Measurements from ENCODE around the gene VMA21. TPM values are rescaled to one million over a fixed set of nuclear protein-coding genes. Genes with fewer than 3 reads are reported as not detected.

The VMA21 gene
- total RNA-seq, 4 donors from 2014 or later: 26.2 to 46.3 (median 29.9) TPM

DNA sequence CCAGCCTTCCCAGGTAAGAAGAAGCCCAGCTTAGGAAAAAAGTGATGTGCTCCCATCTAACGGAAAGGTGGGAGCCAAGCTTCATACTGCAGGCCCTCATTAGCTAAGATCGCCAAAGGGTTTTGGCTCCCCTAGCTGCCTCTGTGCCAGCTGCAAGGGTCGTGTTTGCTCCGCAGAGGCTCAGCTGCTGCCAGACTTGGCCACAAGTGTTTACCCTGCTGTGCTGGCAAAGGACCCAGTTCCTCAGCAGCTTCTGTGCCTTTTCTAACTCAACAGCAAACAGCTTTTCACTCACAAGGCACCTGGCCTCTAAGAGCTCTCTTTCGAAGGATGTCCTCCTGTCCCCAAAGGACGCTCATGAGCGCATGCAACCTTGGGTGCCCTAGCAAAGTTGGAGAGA is 12.2 kb upstream of the VMA21 start:
- TF ChIP-seq, protein P1, sequence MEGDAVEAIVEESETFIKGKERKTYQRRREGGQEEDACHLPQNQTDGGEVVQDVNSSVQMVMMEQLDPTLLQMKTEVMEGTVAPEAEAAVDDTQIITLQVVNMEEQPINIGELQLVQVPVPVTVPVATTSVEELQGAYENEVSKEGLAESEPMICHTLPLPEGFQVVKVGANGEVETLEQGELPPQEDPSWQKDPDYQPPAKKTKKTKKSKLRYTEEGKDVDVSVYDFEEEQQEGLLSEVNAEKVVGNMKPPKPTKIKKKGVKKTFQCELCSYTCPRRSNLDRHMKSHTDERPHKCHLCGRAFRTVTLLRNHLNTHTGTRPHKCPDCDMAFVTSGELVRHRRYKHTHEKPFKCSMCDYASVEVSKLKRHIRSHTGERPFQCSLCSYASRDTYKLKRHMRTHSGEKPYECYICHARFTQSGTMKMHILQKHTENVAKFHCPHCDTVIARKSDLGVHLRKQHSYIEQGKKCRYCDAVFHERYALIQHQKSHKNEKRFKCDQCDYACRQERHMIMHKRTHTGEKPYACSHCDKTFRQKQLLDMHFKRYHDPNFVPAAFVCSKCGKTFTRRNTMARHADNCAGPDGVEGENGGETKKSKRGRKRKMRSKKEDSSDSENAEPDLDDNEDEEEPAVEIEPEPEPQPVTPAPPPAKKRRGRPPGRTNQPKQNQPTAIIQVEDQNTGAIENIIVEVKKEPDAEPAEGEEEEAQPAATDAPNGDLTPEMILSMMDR (IDR thresholded peaks at IDR 0.05; ENCODE audit: low read depth): no peak

DNA sequence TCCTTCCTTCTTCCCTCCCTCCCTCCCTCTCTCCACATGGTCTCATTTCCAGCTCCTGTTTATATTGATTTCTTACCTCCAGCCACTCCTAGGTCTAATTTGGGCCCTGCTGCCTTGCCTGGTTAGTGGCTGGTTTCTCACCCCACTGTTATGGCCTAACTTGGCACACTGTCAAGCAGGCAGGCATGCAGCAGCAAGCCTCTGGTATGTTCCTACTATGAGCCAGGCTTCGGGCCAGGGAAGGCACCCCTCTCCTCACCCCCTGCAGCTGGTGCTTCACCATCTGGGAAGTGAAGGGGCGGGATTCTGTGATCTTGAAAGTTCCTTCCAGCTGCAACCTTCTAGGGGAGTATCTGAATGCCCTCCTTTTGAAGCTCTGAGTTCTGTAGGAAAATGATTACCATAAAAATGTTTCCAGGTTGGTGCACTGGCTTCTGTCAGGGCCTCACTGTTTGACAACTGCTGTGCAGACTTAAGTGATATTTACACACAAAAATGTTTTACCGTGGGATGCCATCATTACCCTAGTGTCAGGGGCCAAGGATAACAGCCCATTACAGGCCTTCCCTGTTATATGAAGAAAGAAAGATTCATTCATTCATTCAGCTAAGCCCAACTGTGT is 10.1 kb upstream of the VMA21 start:
- TF ChIP-seq, protein P1 (IDR thresholded peaks at IDR 0.05; ENCODE audit: low read depth): no peak

DNA sequence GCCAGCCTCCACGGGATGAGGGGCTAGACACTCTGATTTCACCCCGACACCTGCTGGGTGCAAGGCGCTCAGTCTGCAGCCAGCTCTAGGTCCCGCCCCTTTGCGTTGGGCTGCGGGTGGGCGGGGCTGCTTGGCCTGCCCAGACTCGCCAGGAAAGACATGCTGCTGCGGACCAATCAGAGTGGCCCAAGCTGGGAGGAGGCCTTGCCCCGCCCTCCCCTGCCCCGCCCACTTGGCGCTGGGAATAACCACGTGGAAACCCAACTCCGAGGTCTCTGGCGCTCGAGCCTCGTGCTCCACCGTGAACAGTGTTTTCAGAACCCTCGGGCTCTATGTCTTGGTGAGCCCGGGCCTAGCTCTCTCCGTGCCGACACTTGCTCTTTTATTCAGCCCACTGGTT is 5.3 kb upstream of the VMA21 start:
- TF ChIP-seq, protein P1 (IDR thresholded peaks at IDR 0.05; ENCODE audit: low read depth): no peak

DNA sequence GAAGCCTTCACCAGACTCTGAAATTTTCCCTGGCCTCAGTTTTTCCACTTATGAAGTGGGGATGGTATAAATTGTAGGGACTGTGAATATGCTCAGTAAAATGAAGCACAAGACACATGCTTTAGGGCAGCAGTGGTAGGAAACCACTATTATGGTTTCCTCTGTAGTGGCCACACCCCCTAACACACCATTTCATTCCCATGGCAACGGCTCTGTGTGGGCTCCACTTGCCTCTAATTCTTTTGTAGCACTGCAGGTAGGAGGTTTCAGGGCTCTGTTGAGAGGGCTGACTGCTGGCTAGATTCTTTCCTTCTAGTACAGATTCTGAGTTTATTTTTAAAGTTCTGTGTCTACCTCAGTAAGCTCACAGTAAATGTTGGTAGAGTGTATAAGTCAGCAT is 3.5 kb upstream of the VMA21 start:
- TF ChIP-seq, protein P1 (IDR thresholded peaks at IDR 0.05; ENCODE audit: low read depth): no peak

DNA sequence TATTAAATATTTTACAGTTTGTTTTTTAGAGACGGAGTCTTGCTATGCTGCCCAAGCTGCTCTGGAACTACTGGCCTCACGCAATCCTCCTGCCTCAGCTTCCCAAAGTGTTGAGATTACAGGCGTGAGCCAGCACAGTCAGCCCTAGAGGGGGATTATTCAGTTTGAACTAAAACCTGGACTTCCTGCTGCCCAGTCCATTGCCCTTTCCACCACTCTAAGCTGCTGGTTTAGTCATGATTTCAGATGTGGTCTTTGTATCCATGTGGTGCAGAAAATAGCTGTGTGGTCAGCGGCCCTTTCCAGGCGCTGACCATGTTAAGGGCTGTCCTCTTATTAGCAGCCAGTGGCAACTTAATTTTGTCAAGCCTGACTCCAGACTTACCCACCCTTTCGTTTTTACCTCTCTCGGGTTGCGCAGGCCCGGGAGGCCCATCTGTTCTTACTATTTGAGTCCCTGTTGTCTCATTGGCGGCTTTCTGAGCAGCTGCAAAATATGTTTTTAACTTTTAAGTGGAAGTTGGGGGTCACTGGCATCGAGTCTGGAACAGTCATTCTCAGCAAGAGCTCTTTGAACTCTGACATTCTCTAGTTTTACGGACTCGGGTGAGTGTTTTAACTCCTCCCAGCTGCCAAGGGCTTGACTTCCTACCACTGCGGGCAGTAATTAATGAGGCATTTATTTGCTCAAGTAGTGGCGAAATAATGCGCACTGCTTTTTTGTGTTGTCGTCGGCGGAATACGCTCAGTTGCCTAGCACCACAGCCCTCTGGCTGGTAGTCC is 773 bp upstream of the VMA21 start:
- TF ChIP-seq, protein P1 (IDR thresholded peaks at IDR 0.05; ENCODE audit: low read depth): no peak

GRCh38 chrX:151397741-151398070 is 700 bp downstream of the VMA21 start:
- TF ChIP-seq, protein P1 (IDR thresholded peaks at IDR 0.05; ENCODE audit: low read depth): no peak

DNA sequence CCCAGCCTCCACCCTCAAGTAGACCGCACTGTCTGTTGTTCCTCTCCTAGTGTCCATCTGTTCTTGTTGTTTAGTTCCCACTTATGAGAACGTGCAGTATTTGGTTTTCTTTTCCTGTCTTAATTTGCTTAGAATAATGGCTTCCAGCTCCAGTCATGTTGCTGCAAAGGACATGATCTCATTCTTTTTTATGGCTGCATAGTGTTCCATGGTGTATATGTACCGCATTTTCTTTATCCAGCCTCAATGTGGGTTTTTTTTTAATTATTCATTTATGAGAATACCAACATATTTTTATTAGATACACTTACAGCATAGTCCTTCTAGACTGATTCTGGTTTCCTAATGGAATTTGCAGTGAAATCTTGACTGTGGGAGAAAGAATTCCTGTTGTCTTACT is 1.3 kb downstream of the VMA21 start:
- TF ChIP-seq, protein P1 (IDR thresholded peaks at IDR 0.05; ENCODE audit: low read depth): no peak

Measured in subcutaneous adipose tissue (tissue), 4 donors.